Immature natural killer cell (primary cell): ENCODE measurements around the gene BCAR3. TPM values are rescaled to one million over a fixed set of nuclear protein-coding genes. Genes with fewer than 3 reads are reported as not detected.

Source experiments
- DNase-seq, 3 donors: peaks; one replicate each; pipeline ENCODE4 v3.0.0; 2022; ENCODE audit warnings: mixed read lengths in 1 of 3
- H3K27ac Mint-ChIP-seq, 6 donors: one replicate each; pipeline ENCODE4 v1.8.0; 2020; ENCODE audit warnings: mixed read lengths in 6 of 6, mild to moderate bottlenecking in 5 of 6, inconsistent platforms in 4 of 6, moderate library complexity in 3 of 6
- H3K27me3 Mint-ChIP-seq, 3 donors: one replicate each; pipeline ENCODE4 v1.8.0; 2020 to 2021; ENCODE audit warnings: low read depth in 3 of 3, mild to moderate bottlenecking in 3 of 3, mixed read lengths in 3 of 3, moderate library complexity in 3 of 3, inconsistent platforms in 1 of 3
- H3K36me3 Mint-ChIP-seq, 3 donors: one replicate each; pipeline ENCODE4 v1.8.0; 2020; ENCODE audit warnings: mixed read lengths in 3 of 3, inconsistent platforms in 2 of 3, mild to moderate bottlenecking in 2 of 3
- H3K4me1 Mint-ChIP-seq, 2 donors: one replicate each; pipeline ENCODE4 v1.8.0; 2020; ENCODE audit warnings: inconsistent platforms in 2 of 2, mild to moderate bottlenecking in 2 of 2, mixed read lengths in 2 of 2, moderate library complexity in 1 of 2
- H3K4me3 Mint-ChIP-seq, 5 donors: one replicate each; pipeline ENCODE4 v1.8.0; 2020; ENCODE audit warnings: mild to moderate bottlenecking in 5 of 5, mixed read lengths in 5 of 5, inconsistent platforms in 3 of 5, moderate library complexity in 3 of 5
- H3K9me3 Mint-ChIP-seq, 6 donors: one replicate each; pipeline ENCODE4 v1.8.0; 2020; ENCODE audit warnings: mild to moderate bottlenecking in 6 of 6, mixed read lengths in 6 of 6, inconsistent platforms in 4 of 6, moderate library complexity in 3 of 6
- polyA plus RNA-seq, 3 donors: library from polyadenylated mRNA; unstranded; fragments of 300-500 nt; fragmentation: Illumina TruSeq; gene quantifications; one replicate each; pipeline ENCODE4 v1.2.3, GENCODE V29; 2021

Gene BCAR3
- polyA plus RNA-seq, 3 donors from 2014 or later: 0.27 to 0.43 TPM; not detected in 1

- DNase-seq: no peak
- no peak overlapping the region for H3K27ac Mint-ChIP-seq
Observed at GRCh38 chr1:93715529-93716126, 34.0 kb upstream of the BCAR3 start.

GRCh38 chr1:93714356-93714755 is 32.7 kb upstream of the BCAR3 start:
- H3K9me3 Mint-ChIP-seq: peaks cover 0 to 4% (median 0%) of the 10 kb centered on the region in 6 donors
- H3K27me3 Mint-ChIP-seq: peaks cover 0 to 4% (median 2%) of the 10 kb centered on the region in 3 donors
- peaks cover 10 to 28% of the 10 kb centered on the region in 2 donors for H3K4me1 Mint-ChIP-seq
- H3K36me3 Mint-ChIP-seq: peaks cover 0 to 7% (median 4%) of the 10 kb centered on the region in 3 donors
- H3K4me3 Mint-ChIP-seq: no peak overlapping the region
- no peak for DNase-seq
- H3K27ac Mint-ChIP-seq: no peak overlapping the region

More at GRCh38 chr1:93715529-93716126, 34.0 kb upstream of the BCAR3 start:
- Mint-ChIP-seq H3K4me3 (no peak overlapping the region), H3K4me1 (peaks cover 8 to 26% of the 10 kb centered on the region in 2 donors), H3K9me3 (peaks cover 0 to 4% (median 0%) of the 10 kb centered on the region in 6 donors), H3K36me3 (peaks cover 0 to 7% (median 4%) of the 10 kb centered on the region in 3 donors), H3K27me3 (peaks cover 0 to 4% (median 2%) of the 10 kb centered on the region in 3 donors)

- peaks cover 0 to 7% (median 4%) of the 10 kb centered on the region in 3 donors for H3K36me3 Mint-ChIP-seq
- peaks cover 0 to 4% (median 0%) of the 10 kb centered on the region in 6 donors for H3K9me3 Mint-ChIP-seq
- H3K27me3 Mint-ChIP-seq: peaks cover 0 to 4% (median 2%) of the 10 kb centered on the region in 3 donors
- H3K4me3 Mint-ChIP-seq: no peak overlapping the region
- peaks cover 14 to 38% of the 10 kb centered on the region in 2 donors for H3K4me1 Mint-ChIP-seq
- no peak for DNase-seq
- H3K27ac Mint-ChIP-seq: peak overlapping the region in 1 of 6 donors; percentile 22
Observed at GRCh38 chr1:93713341-93713740, 31.7 kb upstream of the BCAR3 start.

GRCh38 chr1:93712741-93713140 is 31.1 kb upstream of the BCAR3 start:
- H3K4me3 Mint-ChIP-seq: peak overlapping the region in 2 of 5 donors; percentile 4 to 11
- peaks cover 0 to 4% (median 0%) of the 10 kb centered on the region in 6 donors for H3K9me3 Mint-ChIP-seq
- H3K27me3 Mint-ChIP-seq: peaks cover 0 to 4% (median 2%) of the 10 kb centered on the region in 3 donors
- no peak for DNase-seq
- peaks cover 14 to 44% of the 10 kb centered on the region in 2 donors for H3K4me1 Mint-ChIP-seq
- peaks cover 0 to 7% (median 4%) of the 10 kb centered on the region in 3 donors for H3K36me3 Mint-ChIP-seq
- peak overlapping the region in 1 of 6 donors; percentile 22 for H3K27ac Mint-ChIP-seq

- Mint-ChIP-seq H3K36me3 (no peaks in the 10 kb centered on the region), H3K4me1 (peaks cover 14 to 47% of the 10 kb centered on the region in 2 donors), H3K27ac (no peak overlapping the region), H3K9me3 (peaks cover 0 to 2% (median 0%) of the 10 kb centered on the region in 6 donors), H3K27me3 (peaks cover 2% of the 10 kb centered on the region in 3 donors), H3K4me3 (no peak overlapping the region)
- DNase-seq: no peak
Observed at GRCh38 chr1:93710499-93711453, 29.1 kb upstream of the BCAR3 start.

- peak in 1 of 3 donors; percentile 14 for DNase-seq
- H3K36me3 Mint-ChIP-seq: no peaks in the 10 kb centered on the region
- peaks cover 14 to 47% of the 10 kb centered on the region in 2 donors for H3K4me1 Mint-ChIP-seq
- H3K27ac Mint-ChIP-seq: peak overlapping the region in 1 of 6 donors; percentile 8
- H3K4me3 Mint-ChIP-seq: no peak overlapping the region
- H3K27me3 Mint-ChIP-seq: peaks cover 0 to 4% (median 2%) of the 10 kb centered on the region in 3 donors
- peaks cover 0 to 2% (median 0%) of the 10 kb centered on the region in 6 donors for H3K9me3 Mint-ChIP-seq
Observed at GRCh38 chr1:93708734-93709481, 27.3 kb upstream of the BCAR3 start.

GRCh38 chr1:93707956-93708355 is 26.3 kb upstream of the BCAR3 start:
- no peak for DNase-seq
- peaks cover 0 to 4% (median 2%) of the 10 kb centered on the region in 3 donors for H3K27me3 Mint-ChIP-seq
- no peak overlapping the region for H3K4me3 Mint-ChIP-seq
- H3K4me1 Mint-ChIP-seq: peaks cover 12 to 39% of the 10 kb centered on the region in 2 donors
- no peaks in the 10 kb centered on the region for H3K36me3 Mint-ChIP-seq
- H3K9me3 Mint-ChIP-seq: peaks cover 0 to 2% (median 0%) of the 10 kb centered on the region in 6 donors
- no peak overlapping the region for H3K27ac Mint-ChIP-seq

GRCh38 chr1:93705892-93706500 is 24.4 kb upstream of the BCAR3 start:
- Mint-ChIP-seq H3K4me3 (no peak overlapping the region), H3K27ac (no peak overlapping the region), H3K27me3 (peaks cover 0 to 4% (median under 1%) of the 10 kb centered on the region in 3 donors), H3K36me3 (no peaks in the 10 kb centered on the region), H3K4me1 (peaks cover 6 to 21% of the 10 kb centered on the region in 2 donors), H3K9me3 (no peaks in the 10 kb centered on the region)
- DNase-seq: no peak

- no peaks in the 10 kb centered on the region for H3K36me3 Mint-ChIP-seq
- no peak overlapping the region for H3K27ac Mint-ChIP-seq
- peaks cover 0 to 5% (median 0%) of the 10 kb centered on the region in 3 donors for H3K27me3 Mint-ChIP-seq
- H3K4me3 Mint-ChIP-seq: no peak overlapping the region
- no peak for DNase-seq
- peaks cover 2 to 16% of the 10 kb centered on the region in 2 donors for H3K4me1 Mint-ChIP-seq
- no peaks in the 10 kb centered on the region for H3K9me3 Mint-ChIP-seq
Observed at GRCh38 chr1:93704052-93704451, 22.4 kb upstream of the BCAR3 start.

- H3K36me3 Mint-ChIP-seq: no peaks in the 10 kb centered on the region
- H3K27me3 Mint-ChIP-seq: peaks cover 0 to 7% (median 2%) of the 10 kb centered on the region in 3 donors
- H3K27ac Mint-ChIP-seq: no peak overlapping the region
- peaks cover 0 to 12% of the 10 kb centered on the region in 2 donors for H3K4me1 Mint-ChIP-seq
- no peaks in the 10 kb centered on the region for H3K9me3 Mint-ChIP-seq
- DNase-seq: no peak
- H3K4me3 Mint-ChIP-seq: no peak overlapping the region
Observed at GRCh38 chr1:93703643-93704042, 22.0 kb upstream of the BCAR3 start.

- H3K9me3 Mint-ChIP-seq: no peaks in the 10 kb centered on the region
- DNase-seq: no peak
- no peak overlapping the region for H3K4me3 Mint-ChIP-seq
- H3K27ac Mint-ChIP-seq: no peak overlapping the region
- H3K4me1 Mint-ChIP-seq: peaks cover 0 to 3% of the 10 kb centered on the region in 2 donors
- no peaks in the 10 kb centered on the region for H3K36me3 Mint-ChIP-seq
- H3K27me3 Mint-ChIP-seq: peaks cover 0 to 8% (median 2%) of the 10 kb centered on the region in 3 donors
Observed at GRCh38 chr1:93702828-93703183, 21.2 kb upstream of the BCAR3 start.

GRCh38 chr1:93702111-93702827 is 20.6 kb upstream of the BCAR3 start:
- Mint-ChIP-seq H3K27ac (no peak overlapping the region), H3K27me3 (peaks cover 0 to 11% (median 2%) of the 10 kb centered on the region in 3 donors), H3K9me3 (no peaks in the 10 kb centered on the region), H3K4me3 (no peak overlapping the region), H3K4me1 (no peaks in the 10 kb centered on the region), H3K36me3 (no peaks in the 10 kb centered on the region)
- DNase-seq: no peak
